Stimulated activated CD4-positive, alpha-beta T cell treated with anti-CD3 and anti-CD28 coated beads, Interleukin-1b, Interleukin-23, amount 100 ng/mL, for 48 hours (primary cell): Measurements from ENCODE around the gene NR2E1.

Experiments used
- DNase-seq: peaks from one replicate; pipeline ENCODE4 v3.0.0-alpha.2; 2020

Gene NR2E1

DNA sequence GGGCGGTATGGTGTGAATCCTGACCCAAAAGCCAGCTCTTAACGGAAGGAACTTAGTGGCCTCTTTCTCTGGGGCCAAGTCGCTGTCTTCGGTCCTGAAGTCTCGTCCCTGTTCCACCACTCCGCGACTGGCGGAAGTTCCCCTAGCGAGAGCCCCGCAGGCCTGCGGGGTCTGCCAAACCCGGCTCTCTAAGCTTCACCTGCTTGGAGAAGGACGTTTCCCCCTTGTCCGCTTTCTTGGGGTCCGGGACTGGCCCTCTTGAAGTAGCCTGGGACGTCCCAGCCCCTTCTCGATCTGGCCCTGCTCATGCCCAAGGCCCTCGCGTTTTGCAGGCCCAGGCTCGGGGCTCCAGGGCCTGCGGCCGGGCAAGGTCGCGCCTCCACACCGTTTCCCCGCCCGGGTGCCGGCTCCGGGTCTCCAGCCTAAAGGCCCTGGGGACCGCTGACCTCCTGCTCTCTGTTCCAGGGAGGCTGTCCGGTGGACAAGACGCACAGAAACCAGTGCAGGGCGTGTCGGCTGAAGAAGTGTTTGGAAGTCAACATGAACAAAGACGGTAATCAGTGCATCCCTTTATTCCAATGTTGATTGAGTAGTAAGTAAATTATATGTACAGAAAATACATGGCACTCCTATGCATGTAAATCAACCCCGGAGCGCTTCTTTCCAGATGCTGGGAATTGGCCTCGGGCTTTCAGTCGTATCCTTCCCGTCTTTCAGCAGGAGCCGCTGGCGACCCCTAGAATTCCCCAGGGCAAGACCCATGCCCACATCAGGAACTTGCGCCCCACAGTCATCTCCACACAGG lies 8.8 kb downstream of the NR2E1 start:
- DNase-seq: no peak

DNA sequence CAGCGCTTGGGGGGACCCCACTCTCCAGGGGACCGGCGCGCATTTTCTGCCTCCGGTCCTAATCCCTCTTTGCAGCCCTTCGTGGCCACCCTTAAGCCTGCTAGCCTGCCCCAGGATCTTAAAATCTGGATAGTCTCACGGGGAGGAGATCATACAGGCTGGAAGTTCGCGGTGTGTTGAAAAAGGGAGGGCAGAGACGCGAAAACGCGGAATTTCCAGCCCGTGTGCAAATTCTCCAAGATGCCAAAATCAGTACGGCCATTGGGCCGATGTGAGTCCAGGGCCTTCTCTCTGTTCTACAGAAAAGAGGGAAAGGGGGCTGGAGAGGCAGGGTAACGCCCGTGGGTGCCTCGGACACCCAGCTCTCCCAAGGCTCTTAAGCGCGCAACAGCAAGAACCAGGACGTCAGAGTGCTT lies 9.4 kb downstream of the NR2E1 start:
- DNase-seq: no peak

DNA sequence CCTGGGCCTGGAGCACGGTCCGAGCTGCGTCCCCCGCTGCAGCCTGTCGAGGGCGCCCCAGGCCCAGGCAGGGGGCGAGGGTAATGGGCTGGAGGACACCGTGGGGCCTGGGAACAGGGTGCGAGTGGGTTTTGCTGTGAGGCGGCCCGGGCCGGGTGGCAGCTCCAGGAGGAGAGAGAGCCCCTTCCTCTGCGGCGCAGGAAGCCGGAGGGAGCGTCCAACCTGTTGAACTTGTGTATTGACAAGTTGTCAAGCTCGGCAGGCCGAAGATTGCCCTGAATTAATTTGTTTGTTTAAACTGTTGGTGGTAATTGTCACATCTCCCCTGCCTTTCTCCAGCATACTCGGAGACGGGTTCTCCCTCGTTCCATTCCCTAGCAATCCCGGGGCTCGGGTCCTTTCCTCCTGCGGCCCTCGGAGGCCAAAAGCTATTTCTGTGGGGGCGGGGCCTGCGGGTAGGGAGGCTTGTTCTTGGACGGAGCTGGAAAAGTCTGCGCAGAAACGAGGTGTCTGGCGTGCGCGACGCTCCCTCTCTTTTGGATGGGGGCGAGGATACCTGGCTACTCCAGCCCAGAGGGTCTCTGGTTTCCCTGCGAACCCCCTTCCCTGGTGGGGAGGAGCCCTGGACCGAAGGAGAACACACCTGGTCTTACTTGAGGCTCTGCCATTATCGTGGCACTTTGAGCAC lies 9.9 kb downstream of the NR2E1 start:
- no peak for DNase-seq

DNA sequence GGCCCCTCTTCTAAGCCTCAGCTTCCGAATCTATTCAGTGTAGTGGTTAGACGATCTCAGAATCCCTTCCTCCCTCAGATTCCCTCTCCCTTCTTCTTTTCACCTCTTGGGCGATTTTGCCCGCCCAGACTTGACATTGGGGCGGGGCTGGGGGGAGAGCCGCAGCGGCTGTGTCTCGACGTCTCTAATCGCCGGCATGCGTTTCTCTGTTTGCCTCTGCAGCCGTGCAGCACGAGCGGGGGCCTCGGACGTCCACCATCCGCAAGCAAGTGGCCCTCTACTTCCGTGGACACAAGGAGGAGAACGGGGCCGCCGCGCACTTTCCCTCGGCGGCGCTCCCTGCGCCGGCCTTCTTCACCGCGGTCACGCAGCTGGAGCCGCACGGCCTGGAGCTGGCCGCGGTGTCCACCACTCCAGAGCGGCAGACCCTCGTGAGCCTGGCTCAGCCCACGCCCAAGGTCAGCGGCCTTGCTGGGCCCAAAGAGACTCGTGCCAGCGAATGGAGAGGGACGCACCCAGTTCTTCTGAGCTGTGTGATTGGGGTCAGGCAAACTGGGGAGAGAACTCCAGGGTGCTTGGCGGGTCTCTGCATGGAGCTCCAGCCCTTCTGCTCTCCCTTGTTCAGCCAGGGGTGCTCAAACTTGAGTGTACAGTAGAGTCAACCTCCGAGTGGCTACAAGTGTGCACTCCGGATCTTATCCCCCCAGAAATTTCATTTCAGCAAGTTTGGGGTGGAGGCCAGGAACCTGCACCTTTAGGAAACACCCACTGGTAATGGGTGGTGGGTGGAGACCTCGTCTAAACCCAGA lies 10.7 kb downstream of the NR2E1 start:
- no peak for DNase-seq

DNA sequence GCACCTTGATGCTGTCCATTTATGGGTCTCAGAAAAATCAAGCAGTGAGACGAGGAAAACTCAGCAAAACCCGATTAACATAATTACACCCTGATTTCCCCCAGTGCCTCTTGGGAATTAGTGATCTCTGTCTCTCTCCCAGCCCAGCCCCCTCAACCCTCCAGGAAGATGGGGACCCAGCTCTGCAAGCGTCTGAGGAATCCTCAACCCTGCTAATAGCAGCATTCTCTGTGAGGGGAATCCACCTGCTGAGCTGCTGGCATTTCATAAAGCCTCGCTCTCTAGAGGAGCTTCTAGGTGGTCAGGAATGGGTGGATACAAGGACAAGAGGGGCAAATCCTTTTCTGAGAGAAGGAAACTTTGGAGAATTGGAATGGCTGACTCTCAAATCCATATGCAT lies 13.9 kb downstream of the NR2E1 start:
- no peak for DNase-seq

DNA sequence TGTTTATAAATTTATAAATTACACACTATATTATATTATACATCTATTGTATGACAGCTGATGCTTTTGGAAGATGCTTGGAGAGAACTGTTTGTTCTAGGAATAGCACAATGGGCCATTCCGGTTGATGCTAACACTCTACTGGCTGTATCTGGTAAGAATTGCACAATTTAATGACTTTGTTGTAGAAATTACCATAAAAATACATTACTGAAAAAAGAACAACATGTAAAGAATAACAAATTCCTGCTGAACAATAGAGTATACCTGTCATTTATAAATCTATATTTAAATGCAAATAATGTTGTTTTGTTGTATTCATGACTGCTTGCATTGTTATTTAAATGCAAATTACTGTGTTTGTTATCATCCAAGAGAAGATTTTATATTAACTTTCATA lies 14.4 kb downstream of the NR2E1 start:
- DNase-seq: no peak

DNA sequence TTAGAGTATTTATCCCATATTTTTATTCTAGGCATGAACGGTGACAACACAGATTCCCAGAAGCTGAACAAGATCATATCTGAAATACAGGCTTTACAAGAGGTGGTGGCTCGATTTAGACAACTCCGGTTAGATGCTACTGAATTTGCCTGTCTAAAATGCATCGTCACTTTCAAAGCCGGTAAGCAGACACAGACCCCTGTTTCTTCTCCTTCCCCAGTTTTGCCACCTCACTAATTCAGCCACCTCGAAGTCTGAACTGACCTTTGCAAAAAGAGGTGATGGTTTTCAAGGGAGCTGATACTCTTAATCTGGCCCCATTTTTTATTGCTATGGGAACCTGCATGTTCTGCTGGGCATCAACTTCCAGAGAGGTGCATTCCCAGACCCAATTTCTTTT lies 15.0 kb downstream of the NR2E1 start:
- no peak for DNase-seq

DNA sequence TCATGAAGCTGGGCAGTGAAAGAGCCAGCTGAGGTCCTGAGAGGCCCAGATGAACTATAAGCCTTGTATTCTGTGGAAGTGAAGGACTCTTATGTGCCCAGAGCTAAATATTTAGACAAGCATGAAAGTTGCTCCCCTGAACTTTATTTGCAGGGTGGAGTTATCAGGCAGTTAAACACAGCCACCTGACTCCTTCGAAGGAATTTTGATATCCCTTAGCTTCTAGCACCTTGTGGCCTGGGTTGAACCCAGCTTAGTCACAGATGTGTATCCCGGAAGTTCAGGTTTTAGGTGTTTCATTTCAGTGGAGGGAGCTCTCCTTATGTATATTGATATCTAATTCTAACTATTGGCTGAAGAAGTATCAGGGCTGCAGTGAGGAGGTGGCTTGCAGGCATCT lies 20.4 kb downstream of the NR2E1 start:
- no peak for DNase-seq

DNA sequence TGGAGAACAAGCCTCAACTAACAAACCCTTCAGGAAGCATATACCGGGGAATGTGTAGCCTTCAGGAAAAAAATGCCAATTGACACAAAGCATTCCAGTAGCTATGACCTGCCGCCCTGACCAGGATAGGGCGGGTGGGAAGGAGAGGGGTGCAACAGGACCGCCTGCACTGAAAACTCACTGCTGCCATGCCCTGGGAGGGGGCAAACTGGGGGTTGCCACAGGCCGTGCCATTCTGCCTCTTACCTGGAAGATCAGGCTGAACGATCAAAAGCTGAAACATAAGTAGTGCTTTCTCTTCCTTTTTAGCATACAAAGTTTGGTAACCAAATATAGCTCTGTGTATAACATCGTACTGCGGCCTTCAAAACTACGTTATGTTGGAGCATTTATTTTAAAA lies 21.7 kb downstream of the NR2E1 start:
- no peak for DNase-seq

DNA sequence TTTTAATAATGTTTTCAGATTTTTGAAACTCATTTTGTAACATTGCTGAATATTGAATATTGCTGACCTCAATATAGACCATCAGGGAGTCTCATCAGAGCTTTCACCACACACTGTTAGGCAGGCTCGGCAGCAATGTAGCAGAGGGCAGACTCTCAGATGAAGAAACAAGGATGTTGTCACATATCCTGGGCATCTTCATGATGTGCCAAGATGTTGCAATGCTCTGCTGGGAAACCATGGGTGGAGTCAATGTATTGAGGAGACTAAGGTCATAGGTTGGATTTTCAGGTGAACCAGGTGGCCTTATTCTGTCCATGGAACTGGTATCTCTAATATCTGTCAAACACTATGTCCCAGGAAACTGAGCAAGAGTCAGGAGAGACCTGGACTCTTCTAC lies 27.3 kb downstream of the NR2E1 start:
- DNase-seq: no peak

DNA sequence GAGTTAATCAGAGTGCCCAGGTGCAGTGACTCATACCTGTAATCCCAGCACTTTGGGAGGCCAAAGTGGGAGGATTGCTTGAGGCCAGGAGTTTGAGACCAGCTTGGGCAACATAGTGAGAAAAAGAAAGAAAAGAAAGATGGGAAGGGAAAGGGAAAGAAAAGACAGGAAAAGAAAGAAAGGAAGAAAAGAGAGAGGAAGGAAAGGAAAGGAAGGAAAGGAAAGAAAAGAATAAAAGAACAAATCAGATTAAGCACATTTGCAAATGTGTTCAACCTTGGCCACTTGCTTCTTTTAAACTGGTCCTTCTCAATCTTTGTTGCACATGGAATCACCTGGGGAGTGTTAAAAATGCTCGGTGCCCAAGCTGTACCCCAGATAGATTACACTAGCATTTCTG lies 28.0 kb downstream of the NR2E1 start:
- DNase-seq: no peak

DNA sequence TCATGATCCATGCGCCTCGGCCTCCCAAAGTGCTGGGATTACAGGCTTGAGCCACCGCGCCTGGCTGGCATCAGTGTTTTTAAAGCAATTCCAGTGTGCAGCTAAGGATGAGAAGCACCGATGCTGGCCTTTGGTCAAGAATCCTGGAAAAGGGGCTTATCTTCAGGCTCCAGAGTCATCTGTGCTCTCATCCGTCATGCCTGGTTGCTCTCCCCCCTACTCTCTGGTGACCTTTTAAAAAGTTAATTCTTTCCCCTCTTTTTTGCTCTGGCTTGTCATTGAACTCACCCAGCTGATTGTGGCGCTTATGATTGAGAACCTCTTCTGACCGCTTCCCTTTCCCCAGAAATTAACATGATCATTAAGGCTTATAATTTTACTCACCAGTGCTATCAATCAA lies 28.7 kb downstream of the NR2E1 start:
- DNase-seq: no peak

DNA sequence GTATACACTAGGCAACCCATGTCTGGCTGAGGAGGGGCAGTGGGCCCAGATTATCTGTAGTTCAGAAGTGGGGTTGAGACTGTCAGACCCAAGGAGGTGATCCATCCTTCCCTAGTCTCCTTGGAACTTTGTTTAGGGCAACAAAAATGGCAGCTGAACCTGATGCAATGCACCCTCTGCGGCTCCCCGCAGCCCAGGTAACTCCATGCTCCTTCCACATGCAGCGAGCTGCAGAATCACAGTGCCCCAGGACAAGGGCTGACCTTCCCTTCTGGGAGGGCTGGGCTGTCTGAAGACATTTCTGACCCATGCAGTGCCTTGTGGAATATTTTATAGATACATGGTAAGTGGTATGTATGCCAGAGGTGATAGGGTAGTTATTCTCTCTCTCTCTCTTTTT lies 29.4 kb downstream of the NR2E1 start:
- DNase-seq: no peak

DNA sequence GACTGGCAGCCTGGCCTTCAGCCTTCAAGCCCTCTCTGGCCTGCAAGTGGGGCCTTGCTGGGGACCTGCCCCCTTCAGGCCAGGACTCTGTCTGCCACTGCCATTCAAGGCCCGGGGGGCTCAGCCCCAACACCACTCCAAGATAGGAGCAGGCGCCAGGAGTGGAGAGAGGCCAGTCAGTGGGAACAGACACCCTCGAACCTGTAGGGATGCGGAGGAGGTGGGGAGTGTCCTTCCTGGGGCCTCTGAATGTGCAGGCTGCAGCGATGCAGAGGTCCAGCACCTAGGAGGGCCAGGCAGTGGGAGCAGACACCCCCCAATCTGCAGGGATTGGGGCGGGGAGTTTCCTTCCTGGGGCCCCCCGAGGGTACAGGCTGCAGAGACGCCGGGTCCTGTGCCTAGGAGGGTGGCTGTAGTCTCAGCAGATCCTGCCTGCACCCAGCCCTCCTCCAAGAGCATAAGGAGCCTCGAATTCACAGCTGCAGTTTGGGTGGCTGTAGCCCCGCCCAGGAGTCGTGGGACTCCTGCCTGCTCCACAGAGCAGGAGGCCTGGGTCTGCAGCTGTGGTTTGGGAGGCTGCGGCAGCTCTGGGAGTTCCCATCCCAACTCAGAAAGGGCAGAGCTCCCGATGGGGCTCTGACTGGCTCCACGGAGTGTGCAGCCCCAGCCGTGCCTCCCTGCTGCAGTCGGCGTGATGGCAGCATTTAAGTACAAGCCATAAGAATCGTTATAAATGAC lies 33.1 kb downstream of the NR2E1 start:
- DNase-seq: no peak

DNA sequence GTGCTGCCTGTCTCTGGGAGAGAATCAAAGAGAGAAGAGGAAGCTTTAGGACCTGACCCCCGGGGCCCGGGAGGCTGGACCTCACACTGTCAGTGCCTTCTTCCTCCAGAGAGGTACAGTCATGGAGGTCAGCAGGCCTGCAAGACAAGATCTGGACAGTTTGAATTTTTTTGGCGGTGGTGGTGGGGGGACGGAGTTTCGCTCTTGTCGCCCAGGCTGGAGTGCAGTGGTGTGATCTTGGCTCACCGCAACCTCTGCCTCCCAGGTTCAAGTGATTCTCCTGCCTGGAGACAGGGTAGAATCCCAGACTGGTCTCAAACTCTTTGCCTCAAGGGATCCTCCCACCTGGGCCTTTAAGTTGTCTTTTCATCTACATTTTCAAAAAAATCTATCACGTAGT lies 34.4 kb downstream of the NR2E1 start:
- DNase-seq: no peak

DNA sequence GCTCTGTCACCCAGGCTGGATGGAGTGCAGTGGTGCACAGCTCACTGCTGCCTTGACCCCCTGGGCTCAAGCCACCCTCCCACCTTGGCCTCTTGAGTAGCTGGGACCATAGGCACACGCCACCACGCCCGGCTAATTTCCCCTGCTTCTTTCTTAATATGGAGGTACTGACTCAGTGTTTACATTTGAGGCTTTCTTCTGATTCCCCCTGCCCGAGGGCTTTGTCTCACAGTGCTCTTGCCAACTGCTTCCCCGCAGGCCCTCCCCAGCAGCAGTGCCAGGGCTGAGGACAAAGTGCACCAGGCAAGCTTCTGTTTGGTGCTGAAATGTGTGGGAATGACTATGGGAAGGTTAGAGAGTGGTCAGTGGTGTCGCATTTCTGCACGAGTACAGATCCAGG lies 34.8 kb downstream of the NR2E1 start:
- no peak for DNase-seq

DNA sequence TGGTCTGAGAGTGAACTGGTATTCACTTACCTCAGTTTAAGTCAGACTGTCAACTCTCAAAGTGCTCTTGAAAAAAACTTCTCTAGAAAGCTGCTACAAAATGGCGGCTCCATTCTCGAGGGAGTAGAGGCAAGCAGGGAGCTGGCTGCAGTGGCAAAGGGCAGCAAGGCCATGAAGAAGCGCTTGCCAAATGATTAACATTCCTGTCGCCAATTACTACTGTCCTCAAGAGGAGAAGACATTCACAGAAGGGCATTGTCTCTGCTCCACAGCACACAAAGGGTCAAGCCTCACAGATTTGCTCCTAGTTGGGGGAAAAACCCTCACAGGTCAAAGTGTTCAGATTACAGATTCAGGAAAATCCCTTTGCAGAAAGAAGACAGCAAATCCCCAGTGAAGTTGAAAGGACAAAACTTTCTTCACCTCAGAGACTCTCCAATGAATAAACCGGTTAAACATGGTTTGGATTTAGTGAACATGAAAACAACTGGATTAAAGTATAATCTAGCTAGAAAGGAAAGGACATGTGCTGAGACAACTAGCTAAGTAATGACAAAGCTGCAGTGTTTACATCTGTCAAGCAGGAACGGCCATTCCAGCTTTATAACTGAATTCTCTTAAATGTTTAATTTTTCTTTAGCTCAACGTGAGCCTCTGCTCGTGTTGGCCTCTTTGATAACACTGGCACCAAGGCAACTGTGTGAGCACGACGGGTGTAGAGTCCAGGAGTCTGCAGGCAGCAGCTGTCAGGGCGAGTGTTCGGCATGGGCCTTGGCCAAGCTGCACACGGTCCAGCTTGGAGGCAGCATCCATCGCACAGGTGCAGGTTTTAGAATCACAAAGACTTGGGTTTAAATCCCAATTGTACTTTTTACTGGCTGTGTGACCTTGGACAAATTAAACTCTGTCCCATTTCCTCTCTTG lies 37.6 kb downstream of the NR2E1 start:
- DNase-seq: no peak

DNA sequence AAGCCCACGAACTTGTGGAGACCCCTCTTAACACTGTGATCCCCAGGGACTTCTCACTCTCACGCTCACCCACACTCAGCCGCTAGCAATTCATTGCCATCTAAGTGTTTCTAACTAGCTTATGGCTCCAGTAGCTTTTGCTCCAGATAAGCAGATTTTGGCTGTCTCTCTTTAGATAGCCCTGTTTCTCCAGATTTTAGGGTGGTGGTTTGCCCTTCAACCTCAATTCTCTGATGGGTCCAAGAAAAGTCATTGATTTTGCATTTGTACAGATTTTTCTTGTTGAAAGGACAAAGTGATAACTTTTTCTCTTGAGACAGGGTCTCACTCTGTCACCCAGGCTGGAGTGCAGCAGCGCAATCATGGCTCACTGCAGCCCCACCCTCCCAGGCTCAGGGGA lies 41.2 kb downstream of the NR2E1 start:
- no peak for DNase-seq

DNA sequence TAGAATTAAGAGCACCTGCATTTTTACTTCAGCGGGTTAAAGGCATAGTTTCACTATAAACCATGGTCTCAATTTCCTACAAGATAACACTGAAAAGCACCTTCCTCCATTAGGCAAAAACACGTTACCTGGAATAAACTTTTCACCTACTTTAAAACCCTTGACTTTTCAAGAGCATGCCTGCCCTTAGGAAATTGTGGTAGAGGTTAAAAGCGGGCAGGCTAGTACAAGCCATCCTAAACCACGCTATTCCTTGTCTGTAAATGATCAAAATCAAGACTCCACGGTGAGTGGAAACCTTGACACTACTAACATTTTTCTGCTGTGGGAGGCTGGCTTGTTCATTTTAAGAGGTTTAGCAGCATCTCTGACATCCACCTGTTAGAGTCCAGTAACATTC lies 43.9 kb downstream of the NR2E1 start:
- DNase-seq: no peak

DNA sequence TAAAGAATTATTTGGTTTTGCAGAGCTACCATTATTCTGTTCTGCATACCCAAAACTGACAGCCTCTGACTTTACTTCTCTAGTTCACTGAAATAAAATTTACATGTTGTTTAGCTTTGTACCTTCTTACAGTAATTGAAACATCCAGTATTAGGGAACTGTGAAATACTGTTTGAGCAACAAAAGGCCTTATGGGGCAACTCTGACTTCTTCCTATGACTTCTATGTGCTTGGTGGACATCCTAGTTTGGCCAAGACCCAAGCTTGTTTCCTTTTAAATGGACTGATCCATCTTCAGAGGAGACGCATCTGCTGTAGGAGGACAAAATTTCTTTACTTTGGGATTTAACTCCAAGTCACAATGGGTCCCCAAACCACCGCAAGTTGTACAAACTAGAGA lies 44.7 kb downstream of the NR2E1 start:
- no peak for DNase-seq

DNA sequence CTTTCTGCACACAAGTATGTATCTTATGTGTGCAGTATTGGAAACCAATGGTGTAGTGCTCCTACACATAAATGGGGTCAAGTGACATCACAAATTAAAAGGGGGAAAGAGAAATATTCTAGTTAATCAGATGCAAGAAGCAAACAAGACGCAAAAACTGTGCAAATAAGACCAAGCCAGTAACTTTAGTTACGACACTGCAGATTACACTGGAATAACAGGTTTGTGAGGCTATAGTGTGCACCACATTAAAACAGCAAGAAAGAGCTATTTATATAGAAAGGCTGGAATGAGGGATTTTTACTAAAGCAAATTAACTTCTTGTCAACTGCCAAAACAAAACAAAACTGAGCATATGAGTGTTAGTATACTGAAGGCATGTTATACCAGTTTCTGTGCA lies 45.8 kb downstream of the NR2E1 start:
- DNase-seq: no peak

DNA sequence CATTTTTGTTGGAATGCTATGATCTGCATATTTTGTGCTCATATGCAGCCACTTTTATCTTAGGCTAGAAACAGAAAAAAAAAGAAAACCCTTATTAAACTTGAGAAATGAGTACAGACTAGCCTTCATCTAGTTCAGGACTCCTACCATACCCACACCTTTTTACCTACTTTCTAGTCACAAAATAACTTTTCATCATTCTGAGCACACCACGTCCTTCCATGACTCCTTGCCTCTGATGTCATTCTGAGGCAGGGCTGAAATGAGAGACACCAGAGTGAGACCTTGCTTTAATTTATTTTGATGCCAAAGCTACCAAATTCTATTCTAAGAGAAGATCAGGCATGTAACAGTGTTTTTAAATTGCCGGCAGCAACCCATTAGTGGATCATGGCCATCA lies 56.2 kb downstream of the NR2E1 start:
- no peak for DNase-seq
